Mammary epithelial cell (primary cell): ENCODE measurements around the gene IPO5.
A peak's percentile ranks its signal among the peaks of the same experiment; 100 is the strongest.

ENCODE experiments used
- EZH2 ChIP-seq: IDR thresholded peaks from 2 replicates; pipeline ENCODE4 v1.6.1; 2012; ENCODE audit warnings: low read length, inconsistent platforms, borderline replicate concordance
- TF ChIP-seq, protein P1 (sequence below), 2 donors: IDR thresholded peaks in 1 of 2; conservative IDR thresholded peaks in 1 of 2; 2 replicates each; pipeline ENCODE4 v1.5.1; 2011 to 2012; ENCODE audit warnings: inconsistent platforms in 2 of 2, low read length in 2 of 2, mild to moderate bottlenecking in 2 of 2, control low read depth in 1 of 2, low read depth in 1 of 2; ENCODE audit not compliant: insufficient read depth in 1 of 2; ENCODE audit errors: extremely low read depth in 1 of 2

DNA sequence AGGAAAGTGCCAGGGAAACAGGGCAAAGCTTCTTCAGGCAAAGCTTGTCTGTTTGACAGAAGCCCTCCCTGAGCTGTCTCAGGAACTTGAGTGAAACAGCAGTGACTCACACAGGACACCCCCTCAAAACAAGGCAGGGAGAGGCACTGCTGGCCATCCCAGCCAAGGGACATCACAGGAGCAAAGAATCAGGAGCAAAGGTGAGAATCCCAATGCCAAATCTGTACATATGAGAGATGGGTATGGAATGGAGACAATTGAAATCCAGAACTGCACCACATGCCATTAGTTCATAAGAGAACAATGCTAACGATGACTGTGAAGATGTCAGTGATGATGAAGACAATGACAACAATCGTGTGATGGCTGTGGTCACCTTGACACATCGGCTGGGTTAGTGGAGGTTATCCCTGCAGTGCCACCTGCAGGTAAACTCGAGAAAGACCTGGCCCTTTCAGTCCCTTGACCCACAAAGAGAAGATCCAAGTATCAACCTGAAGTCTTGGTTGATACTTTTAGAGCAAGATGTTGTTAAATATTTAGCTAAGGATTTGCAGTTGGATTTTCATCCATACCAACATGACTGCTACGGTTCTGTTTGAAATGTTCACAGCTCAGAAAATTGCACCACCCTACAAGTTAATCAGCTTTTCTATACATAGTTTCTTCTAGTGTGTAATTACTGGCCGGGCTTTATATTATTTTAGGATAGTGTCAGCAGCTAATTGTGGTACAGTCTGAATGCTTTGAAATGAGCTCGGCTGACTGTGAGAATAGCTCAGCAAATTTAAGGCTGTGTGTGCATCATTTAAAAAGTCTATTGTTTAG lies 42.0 kb upstream of the IPO5 start:
- TF ChIP-seq, protein P1, sequence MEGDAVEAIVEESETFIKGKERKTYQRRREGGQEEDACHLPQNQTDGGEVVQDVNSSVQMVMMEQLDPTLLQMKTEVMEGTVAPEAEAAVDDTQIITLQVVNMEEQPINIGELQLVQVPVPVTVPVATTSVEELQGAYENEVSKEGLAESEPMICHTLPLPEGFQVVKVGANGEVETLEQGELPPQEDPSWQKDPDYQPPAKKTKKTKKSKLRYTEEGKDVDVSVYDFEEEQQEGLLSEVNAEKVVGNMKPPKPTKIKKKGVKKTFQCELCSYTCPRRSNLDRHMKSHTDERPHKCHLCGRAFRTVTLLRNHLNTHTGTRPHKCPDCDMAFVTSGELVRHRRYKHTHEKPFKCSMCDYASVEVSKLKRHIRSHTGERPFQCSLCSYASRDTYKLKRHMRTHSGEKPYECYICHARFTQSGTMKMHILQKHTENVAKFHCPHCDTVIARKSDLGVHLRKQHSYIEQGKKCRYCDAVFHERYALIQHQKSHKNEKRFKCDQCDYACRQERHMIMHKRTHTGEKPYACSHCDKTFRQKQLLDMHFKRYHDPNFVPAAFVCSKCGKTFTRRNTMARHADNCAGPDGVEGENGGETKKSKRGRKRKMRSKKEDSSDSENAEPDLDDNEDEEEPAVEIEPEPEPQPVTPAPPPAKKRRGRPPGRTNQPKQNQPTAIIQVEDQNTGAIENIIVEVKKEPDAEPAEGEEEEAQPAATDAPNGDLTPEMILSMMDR (conservative IDR thresholded peaks at IDR 0.05 in 1 of 2, IDR thresholded peaks at IDR 0.05 in 1 of 2; ENCODE audit: extremely low read depth in 1 of 2, insufficient read depth in 1 of 2, low read depth in 1 of 2, low read length in 2 of 2): peak; percentile 44 to 58
- no peak for TF ChIP-seq EZH2
